Astrocyte (in vitro differentiated cells and primary cell): ENCODE data around the gene ADGRG4. TPM values are rescaled to one million over a fixed set of nuclear protein-coding genes. Genes with fewer than 3 reads are reported as not detected.

Experiments
- DNase-seq: peaks from one replicate; pipeline ENCODE4 v3.0.0-alpha.2; 2010; ENCODE audit warnings: low read depth
- FAIRE-seq: peaks from 2 replicates; lab custom pipeline; 2011; peaks lifted over from hg19 to GRCh38; lab: Jason Lieb, UNC
- H2AFZ ChIP-seq: 2 replicates; pipeline ENCODE4 v1.6.0; 2012; ENCODE audit warnings: low read depth, low read length, inconsistent platforms
- H3K27ac ChIP-seq: 2 replicates; pipeline ENCODE4 v1.5.1; 2011; ENCODE audit warnings: low read depth, low read length, inconsistent platforms
- H3K27me3 ChIP-seq: 2 replicates; pipeline ENCODE4 v1.6.0; 2011; ENCODE audit warnings: low read length, inconsistent platforms; ENCODE audit not compliant: insufficient read depth
- H3K36me3 ChIP-seq: 2 replicates; pipeline ENCODE4 v1.5.1; 2011; ENCODE audit warnings: low read length, inconsistent platforms; ENCODE audit not compliant: insufficient read depth
- H3K4me1 ChIP-seq: 2 replicates; pipeline ENCODE4 v1.5.1; 2011; ENCODE audit warnings: low read length, inconsistent platforms; ENCODE audit not compliant: insufficient read depth
- H3K4me2 ChIP-seq: 2 replicates; pipeline ENCODE4 v1.6.0; 2012; ENCODE audit warnings: low read length, inconsistent platforms
- H3K4me3 ChIP-seq: 2 replicates; pipeline ENCODE4 v1.5.1; 2011; ENCODE audit warnings: low read depth, mild to moderate bottlenecking, low read length, inconsistent platforms; ENCODE audit not compliant: insufficient read depth
- H3K79me2 ChIP-seq: 2 replicates; pipeline ENCODE4 v1.6.0; 2012; ENCODE audit warnings: mild to moderate bottlenecking, low read length, inconsistent platforms; ENCODE audit not compliant: insufficient read depth
- H3K9ac ChIP-seq: 2 replicates; pipeline ENCODE4 v1.6.0; 2012; ENCODE audit warnings: mild to moderate bottlenecking, low read length, inconsistent platforms
- H3K9me3 ChIP-seq: 2 replicates; pipeline ENCODE4 v1.5.1; 2012; ENCODE audit warnings: low read depth, mild to moderate bottlenecking, low read length, inconsistent platforms; ENCODE audit not compliant: insufficient read depth
- H4K20me1 ChIP-seq: 2 replicates; pipeline ENCODE4 v1.6.0; 2012; ENCODE audit warnings: low read length, inconsistent platforms; ENCODE audit not compliant: insufficient read depth
- H3K27ac Mint-ChIP-seq: one replicate; pipeline ENCODE4 v1.8.0; 2021; ENCODE audit warnings: mild to moderate bottlenecking, mixed read lengths; ENCODE audit not compliant: unreplicated experiment
- H3K27me3 Mint-ChIP-seq: one replicate; pipeline ENCODE4 v1.8.0; 2021; ENCODE audit warnings: low read depth, mixed read lengths; ENCODE audit not compliant: unreplicated experiment
- H3K36me3 Mint-ChIP-seq: one replicate; pipeline ENCODE4 v1.8.0; 2021; ENCODE audit warnings: low read depth, mixed read lengths; ENCODE audit not compliant: unreplicated experiment
- H3K4me1 Mint-ChIP-seq: one replicate; pipeline ENCODE4 v1.8.0; 2021; ENCODE audit warnings: low read depth, mixed read lengths; ENCODE audit not compliant: unreplicated experiment
- H3K4me3 Mint-ChIP-seq: one replicate; pipeline ENCODE4 v1.8.0; 2021; ENCODE audit warnings: mild to moderate bottlenecking, moderate library complexity, mixed read lengths; ENCODE audit not compliant: unreplicated experiment
- H3K9me3 Mint-ChIP-seq: one replicate; pipeline ENCODE4 v1.8.0; 2021; ENCODE audit warnings: mild to moderate bottlenecking, mixed read lengths; ENCODE audit not compliant: unreplicated experiment
- EZH2 ChIP-seq: IDR thresholded peaks from 2 replicates; pipeline ENCODE4 v1.6.1; 2012; ENCODE audit warnings: mild to moderate bottlenecking, low read length, inconsistent platforms; ENCODE audit not compliant: insufficient read depth
- total RNA-seq: library from RNA; stranded (reverse); gene quantifications from 2 replicates; pipeline ENCODE4 v1.2.1, GENCODE V29; 2021
- TF ChIP-seq, protein P1 (sequence below): IDR thresholded peaks from 2 replicates; pipeline ENCODE4 v1.5.1; 2011; ENCODE audit warnings: low read depth, mild to moderate bottlenecking, inconsistent platforms, low read length, moderate library complexity; ENCODE audit not compliant: insufficient read depth

The ADGRG4 gene
- total RNA-seq, 1 donor from 2014 or later, result 0.14 TPM

- Histone ChIP-seq H3K79me2 (no peaks in the 10 kb centered on the region), H3K4me1 (no peaks in the 10 kb centered on the region), H3K4me3 (no peak overlapping the region), H3K9ac (no peak overlapping the region), H3K9me3 (no peaks in the 10 kb centered on the region), H3K4me2 (no peak overlapping the region), H4K20me1 (no peaks in the 10 kb centered on the region), H3K27me3 (no peaks in the 10 kb centered on the region), H3K27ac (no peak overlapping the region), H3K36me3 (no peaks in the 10 kb centered on the region), H2AFZ (no peak overlapping the region)
- Mint-ChIP-seq H3K4me3 (no peak overlapping the region), H3K36me3 (no peaks in the 10 kb centered on the region), H3K27ac (no peak overlapping the region), H3K9me3 (no peaks in the 10 kb centered on the region), H3K4me1 (no peaks in the 10 kb centered on the region), H3K27me3 (no peaks in the 10 kb centered on the region)
- TF ChIP-seq, protein P1, sequence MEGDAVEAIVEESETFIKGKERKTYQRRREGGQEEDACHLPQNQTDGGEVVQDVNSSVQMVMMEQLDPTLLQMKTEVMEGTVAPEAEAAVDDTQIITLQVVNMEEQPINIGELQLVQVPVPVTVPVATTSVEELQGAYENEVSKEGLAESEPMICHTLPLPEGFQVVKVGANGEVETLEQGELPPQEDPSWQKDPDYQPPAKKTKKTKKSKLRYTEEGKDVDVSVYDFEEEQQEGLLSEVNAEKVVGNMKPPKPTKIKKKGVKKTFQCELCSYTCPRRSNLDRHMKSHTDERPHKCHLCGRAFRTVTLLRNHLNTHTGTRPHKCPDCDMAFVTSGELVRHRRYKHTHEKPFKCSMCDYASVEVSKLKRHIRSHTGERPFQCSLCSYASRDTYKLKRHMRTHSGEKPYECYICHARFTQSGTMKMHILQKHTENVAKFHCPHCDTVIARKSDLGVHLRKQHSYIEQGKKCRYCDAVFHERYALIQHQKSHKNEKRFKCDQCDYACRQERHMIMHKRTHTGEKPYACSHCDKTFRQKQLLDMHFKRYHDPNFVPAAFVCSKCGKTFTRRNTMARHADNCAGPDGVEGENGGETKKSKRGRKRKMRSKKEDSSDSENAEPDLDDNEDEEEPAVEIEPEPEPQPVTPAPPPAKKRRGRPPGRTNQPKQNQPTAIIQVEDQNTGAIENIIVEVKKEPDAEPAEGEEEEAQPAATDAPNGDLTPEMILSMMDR, result no peak
- no peak for TF ChIP-seq EZH2
- no peak for FAIRE-seq
- no peak for DNase-seq
These were observed 21.3 kb downstream of the ADGRG4 start for GRCh38 chrX:136322064-136322463.

DNA sequence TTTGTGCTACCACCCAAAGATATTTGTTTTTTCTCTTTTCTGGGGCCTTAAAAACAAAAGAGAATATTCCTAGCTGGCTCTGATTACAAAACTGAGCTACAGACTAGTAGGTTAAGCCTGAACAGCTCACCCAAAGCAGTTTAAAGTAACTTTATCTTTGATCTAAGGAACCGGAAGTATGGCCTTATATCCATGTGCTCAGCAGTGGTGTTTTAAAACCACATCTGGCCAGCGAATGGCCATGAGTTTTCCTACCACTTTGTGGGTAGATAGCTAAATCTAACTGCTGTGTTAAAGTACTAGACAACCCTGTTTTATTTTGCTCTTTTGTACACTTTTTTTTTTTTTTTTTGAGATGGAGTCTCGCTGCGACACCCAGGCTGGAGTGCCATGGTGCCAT, 24.6 kb downstream of the ADGRG4 start:
- no peak overlapping the region for H3K4me3 Mint-ChIP-seq
- no peak for FAIRE-seq
- no peak overlapping the region for H3K4me2 ChIP-seq
- no peaks in the 10 kb centered on the region for H3K4me1 ChIP-seq
- H4K20me1 ChIP-seq, result no peaks in the 10 kb centered on the region
- no peak overlapping the region for H3K9ac ChIP-seq
- DNase-seq, result no peak
- H3K27me3 Mint-ChIP-seq, result no peaks in the 10 kb centered on the region
- H3K4me1 Mint-ChIP-seq, result no peaks in the 10 kb centered on the region
- TF ChIP-seq EZH2, result no peak
- TF ChIP-seq, protein P1, result no peak
- H3K36me3 Mint-ChIP-seq, result no peaks in the 10 kb centered on the region
- no peaks in the 10 kb centered on the region for H3K36me3 ChIP-seq
- no peaks in the 10 kb centered on the region for H3K27me3 ChIP-seq
- no peak overlapping the region for H3K4me3 ChIP-seq
- no peaks in the 10 kb centered on the region for H3K9me3 Mint-ChIP-seq
- no peaks in the 10 kb centered on the region for H3K79me2 ChIP-seq
- no peak overlapping the region for H3K27ac Mint-ChIP-seq
- H2AFZ ChIP-seq, result no peak overlapping the region
- no peak overlapping the region for H3K27ac ChIP-seq
- no peaks in the 10 kb centered on the region for H3K9me3 ChIP-seq

- Histone ChIP-seq H3K27me3 (no peaks in the 10 kb centered on the region), H3K9ac (no peak overlapping the region), H3K27ac (no peak overlapping the region), H3K79me2 (no peaks in the 10 kb centered on the region), H2AFZ (no peak overlapping the region), H4K20me1 (no peaks in the 10 kb centered on the region), H3K9me3 (no peaks in the 10 kb centered on the region), H3K4me3 (no peak overlapping the region), H3K4me1 (no peaks in the 10 kb centered on the region), H3K36me3 (no peaks in the 10 kb centered on the region), H3K4me2 (no peak overlapping the region)
- Mint-ChIP-seq H3K9me3 (no peaks in the 10 kb centered on the region), H3K4me3 (no peak overlapping the region), H3K27me3 (no peaks in the 10 kb centered on the region), H3K27ac (no peak overlapping the region), H3K36me3 (no peaks in the 10 kb centered on the region), H3K4me1 (no peaks in the 10 kb centered on the region)
- DNase-seq, result no peak
- TF ChIP-seq, protein P1, result no peak
- no peak for TF ChIP-seq EZH2
- peak; percentile 20 for FAIRE-seq
These were observed 28.2 kb downstream of the ADGRG4 start for GRCh38 chrX:136328933-136329332.
